Tibial nerve (tissue), 3 donors: Measurements from ENCODE around the gene DMGDH.

Source experiments
- CTCF ChIP-seq, 5 experiments: fragments of 200-600 bp in 3 of 5; fragments of 450-650 bp in 2 of 5; sonication (generic) in 3 of 5; IDR thresholded peaks; one replicate each; pipeline ENCODE4 v1.5.1; 2016 to 2019; ENCODE audit warnings: antibody characterized with exemption in 5 of 5, mild to moderate bottlenecking in 3 of 5, moderate library complexity in 2 of 5
- POLR2A ChIP-seq, 2 donors: fragments of 450-650 bp; IDR thresholded peaks; one replicate each; pipeline ENCODE4 v1.6.1; 2017; ENCODE audit warnings: antibody characterized with exemption in 2 of 2, mild to moderate bottlenecking in 2 of 2, moderate library complexity in 2 of 2

DNA sequence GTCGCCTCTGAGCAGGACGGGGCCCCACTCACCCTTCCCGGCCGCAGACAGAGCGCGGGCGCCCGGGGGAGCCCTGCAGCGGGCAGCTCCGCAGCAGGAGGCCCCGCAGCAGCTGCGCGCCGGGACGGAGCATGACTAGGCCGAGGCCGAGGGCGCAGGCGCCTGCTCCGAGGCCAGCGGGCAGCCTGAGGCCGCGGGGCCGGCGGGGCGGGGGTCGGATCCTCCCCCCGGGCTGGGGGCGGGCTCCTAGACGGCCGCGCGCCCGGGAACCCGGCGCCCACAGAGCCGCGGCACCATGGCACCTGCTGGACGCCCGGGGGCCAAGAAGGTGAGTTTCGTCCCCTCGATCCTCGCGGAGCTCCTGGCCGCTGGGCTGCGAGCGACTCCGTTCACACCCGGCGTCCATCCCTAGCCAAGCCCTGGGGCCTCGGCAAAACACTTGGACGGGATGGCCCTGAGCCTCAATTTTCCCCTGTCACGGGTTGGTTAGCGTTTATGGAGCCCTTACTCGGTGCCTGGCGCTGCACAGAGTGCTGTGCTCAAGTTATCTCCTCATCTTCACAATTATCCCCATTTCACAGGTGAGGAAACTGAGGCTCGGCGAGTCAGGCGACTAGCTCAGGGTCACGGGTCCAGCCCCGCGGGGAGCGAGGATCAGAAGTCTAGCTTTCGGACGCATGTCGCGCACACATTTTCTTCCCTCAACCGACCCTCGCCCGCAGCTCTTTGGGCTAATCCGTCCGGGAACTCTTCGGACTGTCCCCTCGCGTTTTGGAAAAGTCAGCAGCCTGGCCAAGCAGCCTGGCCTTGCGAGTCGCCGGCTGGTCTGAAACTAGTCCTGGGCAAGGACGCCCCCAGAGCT is at the start of gene DMGDH, which contains the start of gene BHMT2:
- TF ChIP-seq CTCF (IDR thresholded peaks at IDR 0.05) (no peak), POLR2A (IDR thresholded peaks at IDR 0.05) (no peak)
